ENCODE results near the gene CHST11. TPM values are rescaled to one million over a fixed set of nuclear protein-coding genes. Genes with fewer than 3 reads are reported as not detected.

The CHST11 gene
- total and polyA plus RNA-seq, 4 donors = 0.57 to 11.1 (median 3.7) TPM

- TF ChIP-seq SP1 (IDR thresholded peaks at IDR 0.05) (no peak), HNF4A (conservative IDR thresholded peaks at IDR 0.05) (no peak), GABPA (IDR thresholded peaks at IDR 0.05 in 1 of 2, conservative IDR thresholded peaks at IDR 0.05 in 1 of 2) (no peak), EGR1 (IDR thresholded peaks at IDR 0.05; ENCODE audit: low read depth in 2 of 2) (no peak), YY1 (IDR thresholded peaks at IDR 0.05) (no peak)
Measured at GRCh38 chr12:104450700-104451099, 6.0 kb upstream of the CHST11 start (continued).

GRCh38 chr12:104452087-104452486, 4.7 kb upstream of the CHST11 start:
- peaks cover 1 to 12% (median 9%) of the 10 kb centered on the region in 4 donors for H3K4me1 ChIP-seq (ENCODE audit: control insufficient read depth in 4 of 4, insufficient read depth in 4 of 4, low read length in 3 of 4)
- H3K27me3 ChIP-seq (ENCODE audit: control insufficient read depth in 4 of 4, insufficient read depth in 4 of 4, low read length in 3 of 4) = no peaks in the 10 kb centered on the region
- H3K9ac ChIP-seq (ENCODE audit: low read depth in 1 of 2, low read length in 2 of 2) = no peak overlapping the region
- H3K36me3 ChIP-seq (ENCODE audit: control insufficient read depth in 4 of 4, insufficient read depth in 3 of 4, low read depth in 1 of 4, low read length in 3 of 4) = no peaks in the 10 kb centered on the region
- WGBS = 93% methylated on average over 1 of the region's 1 CpG
- peaks cover 0 to 6% (median 0%) of the 10 kb centered on the region in 4 donors for H3K9me3 ChIP-seq (ENCODE audit: control insufficient read depth in 4 of 4, low read length in 3 of 4)
- H3K27ac ChIP-seq (ENCODE audit: low read depth in 1 of 2, low read length in 2 of 2) = no peak overlapping the region
- TF ChIP-seq REST (IDR thresholded peaks at IDR 0.05) (no peak), CTCF (IDR thresholded peaks at IDR 0.05; ENCODE audit: low read depth, low read length, missing input control) (no peak), GABPA (IDR thresholded peaks at IDR 0.05 in 1 of 2, conservative IDR thresholded peaks at IDR 0.05 in 1 of 2) (no peak), MAX (IDR thresholded peaks at IDR 0.05) (no peak), SP1 (IDR thresholded peaks at IDR 0.05) (no peak), RXRA (IDR thresholded peaks at IDR 0.05) (no peak), YY1 (IDR thresholded peaks at IDR 0.05) (no peak), RAD21 (IDR thresholded peaks at IDR 0.05) (no peak), HNF4G (IDR thresholded peaks at IDR 0.05) (no peak)
- no peak overlapping the region for H3K4me3 ChIP-seq (ENCODE audit: low read depth in 1 of 3, low read length in 3 of 3)
- DNase-seq (ENCODE audit: low spot score) = no peak

- H3K9me3 ChIP-seq (ENCODE audit: control insufficient read depth in 4 of 4, low read length in 3 of 4) = peaks cover 0 to 6% (median 0%) of the 10 kb centered on the region in 4 donors
- H3K4me1 ChIP-seq (ENCODE audit: control insufficient read depth in 4 of 4, insufficient read depth in 4 of 4, low read length in 3 of 4) = peaks cover 4 to 22% (median 17%) of the 10 kb centered on the region in 4 donors
- no peak overlapping the region for H3K4me3 ChIP-seq (ENCODE audit: low read depth in 1 of 3, low read length in 3 of 3)
- H3K9ac ChIP-seq (ENCODE audit: low read depth in 1 of 2, low read length in 2 of 2) = no peak overlapping the region
- H3K27me3 ChIP-seq (ENCODE audit: control insufficient read depth in 4 of 4, insufficient read depth in 4 of 4, low read length in 3 of 4) = no peaks in the 10 kb centered on the region
- no peak for TF ChIP-seq SP1 (IDR thresholded peaks at IDR 0.05)
- 75% methylated on average over 2 of the region's 2 CpGs for WGBS
- no peaks in the 10 kb centered on the region for H3K36me3 ChIP-seq (ENCODE audit: control insufficient read depth in 4 of 4, insufficient read depth in 3 of 4, low read depth in 1 of 4, low read length in 3 of 4)
- no peak overlapping the region for H3K27ac ChIP-seq (ENCODE audit: low read depth in 1 of 2, low read length in 2 of 2)
- no peak for DNase-seq (ENCODE audit: low spot score)
Measured at GRCh38 chr12:104453133-104453532, 3.6 kb upstream of the CHST11 start.

All from liver (tissue), 9 donors.